HepG2 (cell line): ENCODE data around the gene TFF1.

Source experiments
- AKNA ChIP-seq: sonication (generic); formaldehyde crosslinking; IDR thresholded peaks from 2 replicates; pipeline ENCODE4 v1.4.0; 2020; ENCODE audit warnings: missing genetic modification reagents, borderline replicate concordance
- CREB1 ChIP-seq, 2 experiments: fragments of 450-650 bp in 1 of 2; IDR thresholded peaks; 2 replicates each; pipeline ENCODE4 v1.6.1; 2016 to 2017; ENCODE audit warnings: control low read depth in 1 of 2, mild to moderate bottlenecking in 1 of 2, missing compliant biosample characterization in 1 of 2, missing genetic modification characterization in 1 of 2
- CTCF ChIP-seq: sonication (generic); formaldehyde crosslinking; IDR thresholded peaks from 2 replicates; pipeline ENCODE4 v1.5.0; 2020; ENCODE audit warnings: mild to moderate bottlenecking, missing genetic modification reagents, moderate library complexity
- FOSL1 ChIP-seq: sonication (generic); formaldehyde crosslinking; IDR thresholded peaks from 2 replicates; pipeline ENCODE4 v1.9.0; 2021; ENCODE audit warnings: missing genetic modification reagents, borderline replicate concordance
- HCFC1 ChIP-seq: fragments of 150-350 bp; IDR thresholded peaks from 2 replicates; pipeline ENCODE4 v1.6.1; 2014; ENCODE audit warnings: low read depth, low read length
- MYC ChIP-seq: sonication (generic); formaldehyde crosslinking; IDR thresholded peaks from 2 replicates; pipeline ENCODE4 v1.9.0; 2021; ENCODE audit warnings: missing genetic modification reagents, borderline replicate concordance
- YY1 ChIP-seq: IDR thresholded peaks from 2 replicates; pipeline ENCODE4 v1.6.1; 2011; ENCODE audit warnings: low read length, low read depth, moderate library complexity, mild to moderate bottlenecking; ENCODE audit not compliant: insufficient read depth, insufficient replicate concordance
- ZNF513 ChIP-seq: sonication (generic); formaldehyde crosslinking; conservative IDR thresholded peaks from 2 replicates; pipeline ENCODE4 v1.5.0; 2020; ENCODE audit warnings: missing genetic modification reagents
- ZSCAN20 ChIP-seq: sonication (generic); formaldehyde crosslinking; IDR thresholded peaks from 2 replicates; pipeline ENCODE4 v1.4.0; 2020; ENCODE audit warnings: missing genetic modification reagents, mild to moderate bottlenecking, borderline replicate concordance
- TF ChIP-seq, protein P1 (sequence below): sonication (generic); formaldehyde crosslinking; IDR thresholded peaks from 2 replicates; pipeline ENCODE4 v1.5.0; 2020; ENCODE audit warnings: missing genetic modification reagents
- TF ChIP-seq, protein P2 (sequence below): sonication (generic); formaldehyde crosslinking; IDR thresholded peaks from 2 replicates; pipeline ENCODE4 v1.9.0; 2021; ENCODE audit warnings: missing genetic modification reagents, borderline replicate concordance

GRCh38 chr21:42390696-42391095 is 24.4 kb upstream of the TFF1 start:
- TF ChIP-seq, protein P1, sequence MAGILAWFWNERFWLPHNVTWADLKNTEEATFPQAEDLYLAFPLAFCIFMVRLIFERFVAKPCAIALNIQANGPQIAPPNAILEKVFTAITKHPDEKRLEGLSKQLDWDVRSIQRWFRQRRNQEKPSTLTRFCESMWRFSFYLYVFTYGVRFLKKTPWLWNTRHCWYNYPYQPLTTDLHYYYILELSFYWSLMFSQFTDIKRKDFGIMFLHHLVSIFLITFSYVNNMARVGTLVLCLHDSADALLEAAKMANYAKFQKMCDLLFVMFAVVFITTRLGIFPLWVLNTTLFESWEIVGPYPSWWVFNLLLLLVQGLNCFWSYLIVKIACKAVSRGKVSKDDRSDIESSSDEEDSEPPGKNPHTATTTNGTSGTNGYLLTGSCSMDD (CRISPR knock-in tag), result no peak
- no peak for TF ChIP-seq HCFC1
- no peak for TF ChIP-seq CTCF (CRISPR knock-in tag)
- TF ChIP-seq, protein P2, sequence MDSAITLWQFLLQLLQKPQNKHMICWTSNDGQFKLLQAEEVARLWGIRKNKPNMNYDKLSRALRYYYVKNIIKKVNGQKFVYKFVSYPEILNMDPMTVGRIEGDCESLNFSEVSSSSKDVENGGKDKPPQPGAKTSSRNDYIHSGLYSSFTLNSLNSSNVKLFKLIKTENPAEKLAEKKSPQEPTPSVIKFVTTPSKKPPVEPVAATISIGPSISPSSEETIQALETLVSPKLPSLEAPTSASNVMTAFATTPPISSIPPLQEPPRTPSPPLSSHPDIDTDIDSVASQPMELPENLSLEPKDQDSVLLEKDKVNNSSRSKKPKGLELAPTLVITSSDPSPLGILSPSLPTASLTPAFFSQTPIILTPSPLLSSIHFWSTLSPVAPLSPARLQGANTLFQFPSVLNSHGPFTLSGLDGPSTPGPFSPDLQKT (CRISPR knock-in tag), result no peak
- TF ChIP-seq ZNF513, result no peak
- TF ChIP-seq ZSCAN20 (CRISPR knock-in tag), result no peak
- TF ChIP-seq MYC (CRISPR knock-in tag), result no peak
- TF ChIP-seq AKNA, result no peak
- TF ChIP-seq FOSL1, result no peak
- no peak for TF ChIP-seq CREB1 (IDR thresholded peaks at IDR 0.05)
- TF ChIP-seq CREB1 (CRISPR knock-in tag; IDR thresholded peaks at IDR 0.05), result no peak
- TF ChIP-seq YY1, result no peak
